NCI-H1694 (cell line): ENCODE measurements around the gene SNX17.
"Not testable (repeated sequence)": the region's sequence is repeated elsewhere in the genome, so short reads cannot be mapped to it uniquely, and the experiment has no call there.

Experiments
- DNase-seq: peaks from one replicate; lab custom pipeline; 2025; lab: John Stamatoyannopoulos, UW

Gene SNX17, protein sequence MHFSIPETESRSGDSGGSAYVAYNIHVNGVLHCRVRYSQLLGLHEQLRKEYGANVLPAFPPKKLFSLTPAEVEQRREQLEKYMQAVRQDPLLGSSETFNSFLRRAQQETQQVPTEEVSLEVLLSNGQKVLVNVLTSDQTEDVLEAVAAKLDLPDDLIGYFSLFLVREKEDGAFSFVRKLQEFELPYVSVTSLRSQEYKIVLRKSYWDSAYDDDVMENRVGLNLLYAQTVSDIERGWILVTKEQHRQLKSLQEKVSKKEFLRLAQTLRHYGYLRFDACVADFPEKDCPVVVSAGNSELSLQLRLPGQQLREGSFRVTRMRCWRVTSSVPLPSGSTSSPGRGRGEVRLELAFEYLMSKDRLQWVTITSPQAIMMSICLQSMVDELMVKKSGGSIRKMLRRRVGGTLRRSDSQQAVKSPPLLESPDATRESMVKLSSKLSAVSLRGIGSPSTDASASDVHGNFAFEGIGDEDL

DNA sequence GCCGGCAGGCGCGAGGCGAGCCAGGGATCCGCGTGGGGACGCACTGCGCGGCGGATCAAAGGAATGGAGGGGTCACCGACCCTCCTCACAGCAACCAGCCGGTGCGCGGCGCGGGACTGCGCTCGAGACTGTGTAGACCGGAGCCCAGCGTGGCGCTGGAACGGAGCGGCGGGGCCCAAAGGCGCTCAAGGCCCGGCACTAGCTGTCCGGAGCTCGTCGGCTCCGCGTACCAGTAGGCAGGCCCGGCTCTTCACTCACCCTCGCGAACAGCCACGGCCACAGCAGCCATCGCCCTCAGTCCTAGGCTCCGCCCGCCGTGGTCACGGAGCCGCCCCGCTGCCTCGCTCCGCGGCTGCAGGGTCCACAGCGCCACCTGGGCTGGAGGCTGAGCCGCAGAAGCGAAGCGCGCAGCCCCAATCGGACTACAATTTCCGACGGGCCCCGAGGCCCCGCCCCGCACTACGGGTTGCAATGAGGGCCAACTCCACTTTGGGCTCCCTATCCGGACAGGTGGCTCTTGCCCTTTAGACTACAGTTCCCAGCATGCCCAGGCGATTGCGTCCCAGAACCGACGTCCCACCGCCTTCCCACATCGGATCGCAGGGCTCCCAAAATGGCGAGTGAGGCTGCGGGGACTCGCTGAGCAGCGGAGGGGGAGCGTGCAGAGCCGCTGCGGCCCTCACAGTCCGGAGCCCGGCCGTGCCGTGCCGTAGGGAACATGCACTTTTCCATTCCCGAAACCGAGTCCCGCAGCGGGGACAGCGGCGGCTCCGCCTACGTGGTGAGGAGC lies at the start of gene SNX17, which contains the start of gene EIF2B4:
Gene SNX17 (plus strand): TSS at position 591 of the 790 bp plus-strand sequence. CDS start 128 bp downstream, at position 719.
Gene EIF2B4 (minus strand): TSS at position 313 of the 790 bp plus-strand sequence. CDS start 24 bp downstream, at position 289.
- DNase-seq, result peak; percentile 99

GRCh38 chr2:27320958-27321543 lies 49.4 kb upstream of the SNX17 start:
- DNase-seq, result no peak

DNA sequence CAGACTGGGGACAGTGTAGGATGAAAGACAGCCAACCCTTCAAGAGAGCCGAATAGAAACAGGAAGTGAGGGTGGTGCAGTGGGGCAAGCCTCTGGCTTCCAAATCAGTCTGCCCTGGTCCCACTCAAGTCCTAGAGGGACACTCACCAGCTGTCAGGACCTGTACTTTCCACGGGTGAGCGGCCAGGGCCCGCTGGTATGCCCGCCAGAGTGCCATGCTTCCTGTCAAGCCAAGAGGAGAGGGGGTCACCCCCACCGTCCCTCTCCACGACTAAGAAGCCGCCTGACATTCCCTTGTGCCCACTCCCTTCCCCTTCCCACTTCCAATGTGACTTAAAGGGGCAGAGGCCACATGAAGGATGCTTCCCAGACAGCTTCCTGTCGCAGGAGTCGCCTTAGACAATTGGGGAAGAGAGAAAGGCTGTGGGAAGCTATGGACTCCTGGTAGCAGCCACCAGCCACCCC lies 48.1 kb upstream of the SNX17 start:
- DNase-seq, result no peak

DNA sequence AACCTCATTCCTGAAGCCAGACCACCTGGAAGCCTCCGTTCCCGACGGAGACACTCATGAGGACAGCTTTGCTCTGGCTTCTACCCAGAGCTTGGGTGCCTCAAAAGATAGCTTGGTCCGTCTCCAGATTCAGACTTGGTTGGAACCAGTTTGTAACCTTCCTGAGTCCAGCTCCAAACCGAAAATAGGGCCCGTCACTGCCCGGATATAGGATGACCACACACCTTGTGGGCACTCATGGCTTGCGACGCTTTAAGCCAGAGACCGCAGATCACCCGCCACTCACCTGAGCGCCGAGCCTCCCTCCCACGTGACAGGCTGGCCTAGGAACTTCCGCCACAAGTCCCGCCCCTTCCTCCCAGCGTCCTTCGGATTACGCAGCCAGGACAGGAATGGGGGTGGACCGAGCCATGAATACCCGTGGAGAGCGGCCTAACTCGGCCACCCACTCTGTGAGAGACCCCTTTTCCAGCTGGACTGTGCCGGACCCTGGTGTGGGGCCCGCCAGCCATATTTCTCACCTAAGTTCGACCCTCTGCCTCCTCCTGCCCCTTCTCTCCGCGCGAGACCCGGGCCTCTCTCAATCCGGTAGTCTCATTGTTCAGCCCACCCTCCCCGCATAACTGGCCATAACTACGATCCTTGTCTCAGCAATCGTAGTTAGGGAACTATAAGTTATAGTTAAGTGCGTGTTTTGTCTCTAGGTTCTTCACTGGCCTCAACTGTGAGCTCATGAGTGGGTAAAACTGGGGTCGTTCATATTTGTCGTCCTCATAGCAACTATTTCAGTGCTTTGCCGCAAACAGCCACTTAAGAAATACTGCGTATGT lies 47.4 kb upstream of the SNX17 start, which contains the start of gene MPV17:
Gene MPV17 (minus strand): TSS at position 332 of the 830 bp plus-strand sequence. CDS start 580 bp downstream, outside the sequence.
- peak; percentile 90 for DNase-seq

- no peak for DNase-seq
Observed at GRCh38 chr2:27323596-27324285, 46.7 kb upstream of the SNX17 start.

DNA sequence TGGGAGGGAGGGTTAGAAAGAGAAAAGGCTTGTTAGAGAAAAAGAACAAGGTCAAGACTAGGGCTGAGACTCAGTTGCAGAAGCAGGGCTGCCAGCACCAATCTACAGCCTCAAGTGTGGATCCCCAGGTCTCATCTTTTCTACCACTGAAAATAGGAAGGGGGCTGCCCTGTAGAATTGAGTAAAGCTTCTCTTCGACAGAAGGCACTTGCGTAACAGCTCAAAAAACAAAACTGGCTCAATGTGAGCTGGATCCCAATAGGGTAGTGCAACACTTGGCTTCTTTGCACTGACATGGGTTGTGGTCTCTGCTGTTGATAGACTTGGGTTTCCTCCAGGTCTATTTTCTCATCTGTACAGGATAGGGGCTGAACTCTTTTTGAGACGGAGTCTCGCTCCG lies 45.7 kb upstream of the SNX17 start:
- no peak for DNase-seq

- DNase-seq, result no peak
Observed at GRCh38 chr2:27335311-27335710, 35.1 kb upstream of the SNX17 start.

DNA sequence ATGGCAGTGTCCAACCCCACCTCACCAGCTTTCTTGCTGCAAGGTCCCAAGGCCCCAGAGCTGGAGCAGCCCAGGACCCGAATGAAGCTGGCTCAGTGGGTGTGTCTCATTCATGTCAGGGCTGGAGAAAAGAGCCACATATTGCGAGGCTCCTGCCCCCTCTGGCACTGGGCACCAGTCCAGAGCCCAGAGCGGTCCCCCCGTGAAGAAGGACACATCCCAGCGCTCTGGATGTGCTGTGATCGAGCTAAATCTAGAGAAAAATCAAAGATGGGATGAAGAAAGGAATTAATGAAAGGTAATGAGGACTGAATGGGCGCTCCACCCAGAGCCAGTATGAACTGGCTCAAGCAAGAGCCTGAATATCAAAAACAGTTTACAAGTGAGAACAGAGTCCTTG lies 34.2 kb upstream of the SNX17 start:
- DNase-seq, result no peak

DNA sequence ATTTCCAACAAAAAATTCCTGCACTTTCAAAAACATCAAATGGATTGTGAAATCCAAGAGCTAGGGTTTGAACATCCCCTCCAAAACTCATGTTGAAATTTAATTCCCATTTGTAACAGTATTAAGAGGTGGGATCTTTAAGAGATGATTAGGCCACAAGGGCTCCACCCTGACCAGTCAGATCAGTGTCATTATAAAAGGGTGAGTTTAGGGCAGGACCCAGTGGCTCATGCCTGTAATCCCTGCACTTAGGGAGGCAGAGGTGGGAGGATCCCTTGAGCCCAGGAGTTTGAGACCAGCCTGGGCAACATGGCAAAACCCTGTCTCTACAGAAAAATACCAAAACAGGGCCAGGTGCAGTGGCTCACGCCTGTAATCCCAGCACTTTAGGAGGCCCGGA lies 22.8 kb upstream of the SNX17 start:
- no peak for DNase-seq

- DNase-seq, result no peak
Observed at GRCh38 chr2:27350106-27350693, 20.2 kb upstream of the SNX17 start.

DNA sequence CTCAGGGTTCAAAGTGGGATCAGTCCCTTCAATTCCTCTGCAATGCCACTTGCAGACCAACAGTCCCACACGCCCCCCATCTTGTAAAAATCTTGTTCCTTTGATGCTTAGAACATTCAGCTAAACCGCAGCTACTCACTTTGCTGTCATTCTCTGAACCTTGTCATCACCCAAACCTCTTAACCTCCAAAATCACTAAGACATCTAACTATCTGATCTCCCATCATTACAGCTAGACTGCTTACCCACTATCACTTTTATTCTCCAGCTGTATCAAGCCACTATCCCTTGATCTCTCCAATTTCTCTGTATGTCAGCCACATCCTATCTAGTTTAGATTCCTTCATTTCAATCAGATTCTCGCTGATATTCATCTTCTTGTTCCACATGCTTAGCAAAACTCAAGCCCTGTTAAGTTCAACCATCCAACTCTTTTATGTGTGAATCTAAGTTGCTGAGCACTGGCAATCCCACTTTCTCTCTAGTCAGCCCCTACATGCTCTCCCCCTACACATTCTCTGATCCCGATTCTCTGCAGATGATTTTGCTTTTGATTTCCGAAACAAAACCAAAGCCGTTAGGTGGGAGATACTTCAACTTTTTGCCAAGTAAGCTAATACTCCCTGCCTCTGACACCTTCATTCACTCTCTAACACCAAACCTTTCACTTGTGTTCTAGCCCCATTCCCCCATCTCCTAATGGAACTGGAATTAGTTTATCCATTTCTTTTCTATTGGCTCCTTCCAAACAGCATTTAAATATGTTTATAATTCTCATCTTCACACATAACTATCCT lies 18.4 kb upstream of the SNX17 start:
- DNase-seq, result no peak

DNA sequence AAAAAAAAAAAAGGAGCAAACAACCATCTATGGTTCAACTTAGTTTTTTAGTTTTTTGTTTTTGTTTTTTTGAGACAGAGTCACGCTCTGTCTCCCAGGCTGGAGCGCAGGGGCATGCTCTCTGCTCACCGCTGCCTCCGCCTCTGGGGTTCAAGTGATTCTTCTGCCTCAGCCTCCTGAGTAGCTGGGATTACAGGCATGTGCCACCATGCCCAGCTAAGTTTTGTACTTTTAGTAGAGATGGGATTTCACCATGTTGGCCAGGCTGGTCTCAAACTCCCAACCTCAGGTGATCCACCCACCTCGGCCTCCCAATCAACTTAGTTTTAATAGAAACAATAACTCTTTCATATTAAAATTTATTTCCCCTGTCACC lies 17.0 kb upstream of the SNX17 start:
- DNase-seq, result not testable (repeated sequence)

GRCh38 chr2:27353762-27354596 lies 16.4 kb upstream of the SNX17 start:
- DNase-seq, result no peak

- no peak for DNase-seq
Observed at GRCh38 chr2:27354597-27354927, 15.9 kb upstream of the SNX17 start.

- no peak for DNase-seq
Observed at GRCh38 chr2:27356056-27356381, 14.4 kb upstream of the SNX17 start.

DNA sequence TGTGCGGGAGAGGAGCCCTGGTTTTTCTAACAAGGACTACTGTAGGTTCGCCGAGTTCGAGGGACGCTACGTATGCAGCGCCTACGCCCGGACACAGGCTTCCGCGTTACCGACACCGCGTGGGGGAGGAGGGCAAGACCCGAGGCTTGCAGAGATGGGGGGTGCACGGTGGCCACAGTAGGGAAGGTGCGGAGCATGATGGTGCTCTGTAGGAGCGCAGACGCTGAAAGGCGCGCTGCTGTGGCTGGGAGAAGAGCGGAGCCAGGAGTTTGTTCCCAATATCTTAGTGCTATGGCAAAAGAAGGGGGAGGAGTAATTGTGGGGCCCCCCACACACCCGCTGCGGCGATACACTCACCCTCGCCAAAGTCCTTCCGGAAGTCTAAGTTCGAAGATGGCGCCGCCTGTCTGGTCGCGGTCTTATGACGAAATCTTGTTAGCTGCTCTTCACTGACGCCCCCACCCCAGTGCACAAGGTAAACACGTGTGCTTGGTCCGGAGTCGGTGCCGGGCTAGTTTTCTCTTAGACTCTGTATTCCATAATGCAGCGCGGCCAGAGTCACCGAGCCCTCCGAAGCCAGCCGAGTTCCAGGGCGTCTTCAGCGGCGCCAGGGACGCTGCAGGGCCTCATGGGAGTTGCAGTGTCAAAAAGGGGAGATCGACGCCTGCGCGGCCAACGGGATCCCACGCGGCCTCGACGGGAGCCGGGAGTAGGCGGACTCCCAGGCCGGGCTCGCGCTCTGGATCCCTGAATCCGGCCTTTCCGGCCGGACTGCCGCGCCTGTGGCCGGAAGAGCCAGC lies 13.8 kb upstream of the SNX17 start, which contains the start of gene GTF3C2:
Gene GTF3C2 (minus strand): TSS at position 383 of the 800 bp plus-strand sequence. CDS start 13,210 bp downstream, outside the sequence.
- DNase-seq, result peak; percentile 98

GRCh38 chr2:27362678-27363420 lies 7.6 kb upstream of the SNX17 start:
- no peak for DNase-seq
